Neuron (in vitro differentiated cells): Measurements from ENCODE around the gene TRIP12.

ENCODE experiments used
- H2AFZ ChIP-seq: one replicate; pipeline ENCODE4 v1.6.1; 2013; ENCODE audit warnings: low read depth, mild to moderate bottlenecking, inconsistent platforms, low read length, moderate library complexity
- H3K27me3 ChIP-seq: one replicate; pipeline ENCODE4 v1.6.1; 2013; ENCODE audit warnings: low read length; ENCODE audit not compliant: insufficient read depth
- H3K36me3 ChIP-seq: one replicate; pipeline ENCODE4 v1.6.1; 2013; ENCODE audit warnings: low read length; ENCODE audit not compliant: insufficient read depth
- H3K4me1 ChIP-seq: one replicate; pipeline ENCODE4 v1.6.1; 2013; ENCODE audit warnings: low read length; ENCODE audit not compliant: insufficient read depth
- H3K4me3 ChIP-seq: 2 replicates; pipeline ENCODE4 v1.5.1; 2013; ENCODE audit warnings: mild to moderate bottlenecking, low read length, moderate library complexity
- H3K9me3 ChIP-seq: one replicate; pipeline ENCODE4 v1.6.1; 2013; ENCODE audit warnings: low read length

The TRIP12 gene

DNA sequence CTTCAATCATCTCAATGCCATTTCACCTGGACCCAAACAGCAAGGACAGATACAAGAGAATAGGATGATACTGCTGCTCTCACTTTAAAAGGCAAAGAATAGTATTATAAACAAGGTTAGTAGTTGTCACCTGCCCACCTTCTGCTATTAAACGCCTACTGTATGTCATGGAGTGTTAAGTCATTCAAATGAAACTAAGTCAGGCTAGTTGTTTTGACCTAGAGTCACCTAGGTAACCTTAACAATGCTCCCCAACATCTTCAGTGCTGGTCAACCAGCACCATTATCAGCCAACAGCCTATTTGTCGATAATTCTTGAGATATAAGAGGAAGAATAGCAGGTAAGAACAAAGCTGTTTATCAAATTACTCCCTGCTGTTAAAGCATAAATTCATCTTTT lies 39.2 kb downstream of the TRIP12 start:
- H3K27me3 ChIP-seq = no peaks in the 10 kb centered on the region
- H2AFZ ChIP-seq = no peak overlapping the region
- no peak overlapping the region for H3K4me3 ChIP-seq
- no peaks in the 10 kb centered on the region for H3K9me3 ChIP-seq
- peaks cover 32% of the 10 kb centered on the region for H3K36me3 ChIP-seq
- no peaks in the 10 kb centered on the region for H3K4me1 ChIP-seq

DNA sequence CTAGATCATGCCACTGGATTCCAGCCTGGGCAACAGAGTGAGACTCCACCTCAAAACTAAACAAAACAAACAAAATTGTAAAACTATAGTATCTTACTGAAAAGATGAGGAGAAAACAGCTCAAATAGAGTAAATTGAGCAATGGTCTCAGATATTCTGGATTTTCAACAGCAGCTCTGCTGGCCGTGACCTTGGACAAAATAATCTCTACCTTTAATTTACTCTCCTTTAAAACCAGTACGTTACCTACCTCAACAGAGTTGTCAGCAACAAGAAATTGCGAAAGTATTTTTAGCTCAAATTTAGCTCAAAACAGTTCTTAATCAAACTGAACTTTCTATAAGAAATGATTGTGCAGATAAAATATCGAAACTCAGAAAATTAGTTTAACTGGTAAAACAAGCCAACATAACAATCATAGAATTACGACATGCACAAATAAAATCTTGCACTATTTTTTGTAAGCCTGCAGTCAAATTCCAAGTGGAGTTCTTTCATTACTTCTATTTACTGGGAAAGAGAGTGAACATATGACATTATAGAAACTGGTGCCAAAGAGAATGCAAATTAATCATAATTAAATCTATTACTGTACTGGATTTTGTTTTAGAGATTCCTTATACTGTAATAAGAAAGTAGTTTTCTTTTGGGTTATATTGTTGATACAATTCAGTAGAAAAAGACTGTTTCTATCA lies 40.8 kb downstream of the TRIP12 start:
- Histone ChIP-seq H3K36me3 (peaks cover 41% of the 10 kb centered on the region), H3K4me3 (no peak overlapping the region)

DNA sequence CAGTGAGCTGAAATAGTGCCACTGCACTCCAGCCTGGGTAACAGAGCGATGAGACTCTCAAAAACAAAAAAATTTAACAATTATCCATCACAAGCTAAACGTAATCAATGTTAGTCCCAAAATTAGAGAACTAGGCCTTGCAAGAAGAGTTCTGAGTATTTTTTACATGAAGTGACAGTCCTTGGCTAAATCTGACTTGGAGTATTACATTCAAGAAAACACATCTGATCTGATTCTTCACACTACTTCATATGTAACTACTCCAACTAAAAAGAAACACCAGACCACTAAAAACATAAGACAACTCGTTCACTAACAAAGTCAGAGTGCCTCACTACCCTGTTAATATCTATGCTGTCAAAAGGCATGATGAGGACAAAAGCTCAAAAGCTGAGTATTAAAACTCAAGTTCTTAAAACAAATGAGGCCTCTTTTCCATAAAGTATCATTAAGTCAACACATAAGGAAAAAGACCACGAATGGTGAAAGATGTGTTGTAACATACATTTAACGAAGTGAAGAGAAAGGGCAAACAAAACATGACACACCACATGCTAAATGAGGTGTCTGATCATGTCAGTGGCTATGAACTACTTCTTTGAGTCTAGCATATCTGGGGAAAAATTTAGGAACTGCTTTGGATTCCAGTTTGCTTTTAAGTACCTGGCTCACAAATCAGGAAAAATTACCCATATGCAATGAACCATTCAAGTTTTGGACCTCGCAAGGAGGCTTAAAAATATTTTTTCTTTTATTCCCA lies 42.4 kb downstream of the TRIP12 start:
- no peaks in the 10 kb centered on the region for H3K27me3 ChIP-seq
- H3K4me3 ChIP-seq = no peak overlapping the region
- H3K36me3 ChIP-seq = peaks cover 39% of the 10 kb centered on the region
- no peaks in the 10 kb centered on the region for H3K9me3 ChIP-seq
- H2AFZ ChIP-seq = no peak overlapping the region
- no peaks in the 10 kb centered on the region for H3K4me1 ChIP-seq

More for the DNA sequence above, 40.8 kb downstream of the TRIP12 start:
- Histone ChIP-seq H3K9me3 (no peaks in the 10 kb centered on the region), H3K27me3 (no peaks in the 10 kb centered on the region), H3K4me1 (no peaks in the 10 kb centered on the region), H2AFZ (no peak overlapping the region)

DNA sequence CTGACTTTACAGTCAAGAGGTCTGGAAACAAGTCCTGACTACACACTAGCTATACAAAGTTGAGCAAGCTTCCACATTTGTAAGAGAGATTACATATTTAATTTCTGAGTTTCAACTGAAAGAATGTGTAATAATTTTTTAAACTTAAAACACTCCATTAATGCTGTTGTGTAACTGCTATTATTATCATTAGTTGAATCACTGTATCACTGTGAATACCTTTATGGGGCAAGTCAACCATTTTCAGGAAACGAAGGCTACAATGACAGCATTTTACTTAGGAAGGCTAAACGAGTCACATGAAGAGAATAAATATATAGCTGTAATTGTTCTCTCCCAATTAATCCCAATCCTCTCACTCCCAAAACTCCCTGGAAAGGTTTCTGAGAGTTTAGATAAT lies 46.3 kb downstream of the TRIP12 start:
- Histone ChIP-seq H3K4me3 (no peak overlapping the region), H3K9me3 (no peaks in the 10 kb centered on the region), H3K4me1 (no peaks in the 10 kb centered on the region), H2AFZ (no peak overlapping the region), H3K36me3 (peaks cover 48% of the 10 kb centered on the region), H3K27me3 (no peaks in the 10 kb centered on the region)

DNA sequence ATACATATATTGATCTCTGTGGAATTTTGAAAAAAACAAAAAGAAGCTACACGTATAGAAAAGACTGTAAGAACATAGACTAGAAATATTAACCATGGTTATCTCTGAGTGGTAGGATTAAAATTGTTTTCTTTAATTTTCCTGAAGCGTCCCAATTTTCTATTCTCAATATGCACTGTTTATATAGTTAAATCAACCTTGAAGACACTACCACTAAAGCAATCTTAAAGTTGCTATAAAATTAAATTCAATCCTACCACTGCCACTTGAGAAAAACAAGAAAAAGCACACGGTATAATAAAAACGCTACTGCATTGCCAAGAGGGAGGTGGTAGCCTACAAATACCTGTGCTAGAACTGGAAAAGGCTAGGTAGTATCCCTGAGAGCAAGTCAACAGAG lies 47.2 kb downstream of the TRIP12 start:
- Histone ChIP-seq H3K27me3 (no peaks in the 10 kb centered on the region), H2AFZ (no peak overlapping the region), H3K4me3 (no peak overlapping the region), H3K4me1 (no peaks in the 10 kb centered on the region), H3K36me3 (peaks cover 40% of the 10 kb centered on the region), H3K9me3 (no peaks in the 10 kb centered on the region)

DNA sequence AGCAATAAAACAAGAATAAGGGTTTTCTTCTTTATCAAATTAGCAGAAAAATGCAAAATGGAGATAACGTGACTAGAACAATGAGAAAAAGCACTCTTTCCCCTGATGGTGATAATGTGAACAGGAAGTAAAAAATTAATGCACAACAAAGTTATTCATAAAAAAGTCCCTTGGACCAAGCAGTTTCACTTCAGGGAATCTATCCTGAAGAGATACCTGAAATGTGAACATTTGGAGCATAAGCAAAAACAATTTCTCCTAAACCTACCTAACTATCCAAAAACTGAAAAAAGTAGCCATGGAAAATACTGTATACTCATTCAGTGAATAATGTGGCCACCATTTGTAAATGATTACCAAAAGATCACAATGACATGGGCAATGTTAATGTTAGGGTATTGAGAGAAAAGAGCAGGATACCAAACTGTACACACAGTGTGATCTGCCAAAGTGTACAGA lies 48.7 kb downstream of the TRIP12 start:
- no peaks in the 10 kb centered on the region for H3K4me1 ChIP-seq
- no peaks in the 10 kb centered on the region for H3K27me3 ChIP-seq
- no peak overlapping the region for H3K4me3 ChIP-seq
- no peaks in the 10 kb centered on the region for H3K9me3 ChIP-seq
- H2AFZ ChIP-seq = no peak overlapping the region
- H3K36me3 ChIP-seq = peaks cover 33% of the 10 kb centered on the region

DNA sequence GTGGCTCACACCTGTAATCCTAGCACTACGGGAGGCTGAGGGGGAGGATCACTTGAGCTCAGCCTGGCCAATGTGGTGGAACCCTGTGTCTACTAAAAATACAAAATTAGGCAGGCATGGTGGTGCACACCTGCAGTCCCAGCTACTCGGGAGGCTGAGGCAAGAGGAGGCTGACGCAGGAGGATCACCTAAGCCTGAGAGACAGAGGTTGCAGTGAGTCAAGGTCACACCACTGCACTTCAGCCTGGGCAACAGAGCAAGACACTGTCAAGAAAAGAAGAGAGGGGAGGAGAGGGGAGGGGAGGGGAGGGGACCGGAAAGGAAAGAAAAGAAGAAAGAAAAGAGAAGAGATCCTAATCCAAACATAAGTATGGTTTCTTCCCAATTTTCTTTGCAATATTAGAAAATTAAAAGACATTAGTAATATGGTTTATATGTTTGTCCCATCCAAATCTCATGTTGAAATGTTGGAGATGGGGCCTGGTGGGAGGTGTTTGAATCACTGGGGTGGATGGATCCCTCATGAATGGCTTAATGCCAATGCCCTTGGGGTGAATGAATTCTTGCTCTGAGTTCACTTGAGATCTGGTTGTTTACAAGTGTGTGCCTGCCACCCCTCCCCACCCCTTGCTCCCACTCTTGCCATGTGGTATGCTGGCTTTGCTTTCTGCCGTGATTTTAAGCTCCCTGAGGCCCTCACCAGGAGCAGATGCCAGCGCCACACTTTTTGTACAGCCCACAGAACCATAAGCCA lies 50.7 kb downstream of the TRIP12 start:
- H2AFZ ChIP-seq = no peak overlapping the region
- no peak overlapping the region for H3K4me3 ChIP-seq
- H3K27me3 ChIP-seq = no peaks in the 10 kb centered on the region
- no peaks in the 10 kb centered on the region for H3K4me1 ChIP-seq
- H3K36me3 ChIP-seq = peaks cover 19% of the 10 kb centered on the region
- H3K9me3 ChIP-seq = no peaks in the 10 kb centered on the region

DNA sequence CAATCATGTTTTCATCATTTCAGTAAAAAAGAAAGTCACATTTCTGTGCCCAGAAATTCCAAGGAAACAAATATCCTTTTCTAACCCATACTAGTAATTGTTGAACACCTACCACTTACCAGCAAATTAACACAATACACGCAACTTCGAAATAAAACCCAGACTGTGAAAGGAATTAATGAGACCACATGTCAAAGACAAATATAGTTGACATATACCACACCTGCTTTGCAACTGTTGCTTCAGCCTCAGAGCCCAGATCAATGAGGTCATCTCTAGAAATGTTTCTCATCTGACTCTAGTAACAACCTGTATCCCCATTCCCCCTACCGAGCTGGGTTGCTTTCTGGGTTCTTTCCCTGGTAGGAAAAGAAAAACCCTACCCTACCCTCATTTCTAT lies 52.6 kb downstream of the TRIP12 start:
- no peaks in the 10 kb centered on the region for H3K9me3 ChIP-seq
- H3K4me1 ChIP-seq = no peaks in the 10 kb centered on the region
- no peak overlapping the region for H3K4me3 ChIP-seq
- no peak overlapping the region for H2AFZ ChIP-seq
- peaks cover 16% of the 10 kb centered on the region for H3K36me3 ChIP-seq
- no peaks in the 10 kb centered on the region for H3K27me3 ChIP-seq

DNA sequence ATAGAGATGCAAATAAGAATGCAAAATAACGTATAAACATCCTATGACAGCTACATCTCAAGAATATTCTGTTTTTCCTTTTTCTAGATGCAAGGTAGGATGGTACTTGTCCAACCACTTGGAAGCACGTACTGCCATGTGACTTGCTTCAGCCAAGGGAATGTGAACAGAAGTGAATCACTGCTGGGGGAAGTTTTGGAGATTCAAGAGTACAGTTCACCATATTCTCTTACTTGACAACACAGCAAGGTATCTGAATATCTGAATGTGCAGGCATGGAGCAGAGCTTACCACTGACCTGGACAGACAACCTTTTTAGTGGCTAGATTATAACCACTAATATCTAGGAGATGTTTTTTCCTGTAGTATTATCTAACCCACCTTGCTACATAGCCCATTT lies 53.0 kb downstream of the TRIP12 start:
- Histone ChIP-seq H3K4me3 (no peak overlapping the region), H3K27me3 (no peaks in the 10 kb centered on the region), H3K9me3 (no peaks in the 10 kb centered on the region), H2AFZ (no peak overlapping the region), H3K4me1 (no peaks in the 10 kb centered on the region), H3K36me3 (peaks cover 16% of the 10 kb centered on the region)

DNA sequence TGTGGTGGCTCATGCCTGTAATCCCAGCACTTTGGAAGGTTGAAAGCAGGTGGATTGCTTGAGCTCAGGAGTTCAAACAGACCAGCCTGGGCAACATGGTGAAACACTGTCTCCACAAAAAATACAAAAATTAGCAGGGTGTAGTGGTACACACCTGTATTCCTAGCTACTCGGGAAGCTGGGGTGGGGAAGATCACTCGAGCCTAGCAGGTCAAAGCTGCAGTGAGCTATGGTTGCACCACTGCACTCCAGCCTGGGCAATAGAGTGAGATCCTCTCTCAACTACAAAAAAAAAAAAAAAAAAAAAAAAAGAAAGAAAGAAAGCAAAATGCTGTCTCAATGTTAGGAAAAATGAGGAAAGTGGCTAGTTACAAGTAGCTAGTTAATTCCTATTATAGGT lies 56.8 kb downstream of the TRIP12 start:
- Histone ChIP-seq H2AFZ (no peak overlapping the region), H3K9me3 (no peaks in the 10 kb centered on the region), H3K4me1 (no peaks in the 10 kb centered on the region), H3K27me3 (no peaks in the 10 kb centered on the region), H3K4me3 (no peak overlapping the region), H3K36me3 (peaks cover 13% of the 10 kb centered on the region)

DNA sequence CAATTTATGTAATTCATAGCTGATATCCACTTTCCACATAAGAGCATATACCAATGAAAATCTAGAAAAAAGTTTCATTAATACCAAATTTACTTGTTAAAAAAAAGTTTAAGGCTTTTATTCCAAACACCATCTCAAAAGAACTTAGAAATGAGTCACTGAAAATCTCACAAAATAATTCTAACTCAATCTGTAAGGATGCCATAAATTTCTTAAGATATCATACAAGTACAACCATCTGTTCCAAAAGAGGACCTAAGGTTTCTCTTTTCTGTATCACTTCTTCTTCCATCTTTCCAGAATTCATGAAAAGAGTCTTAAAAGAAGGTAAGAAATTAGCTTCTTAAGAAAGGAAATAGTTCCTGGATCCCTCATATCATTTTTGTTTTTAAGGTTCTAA lies 60.4 kb downstream of the TRIP12 start:
- Histone ChIP-seq H3K9me3 (no peaks in the 10 kb centered on the region), H3K36me3 (peaks cover 36% of the 10 kb centered on the region), H2AFZ (no peak overlapping the region), H3K4me3 (no peak overlapping the region), H3K27me3 (no peaks in the 10 kb centered on the region), H3K4me1 (no peaks in the 10 kb centered on the region)

DNA sequence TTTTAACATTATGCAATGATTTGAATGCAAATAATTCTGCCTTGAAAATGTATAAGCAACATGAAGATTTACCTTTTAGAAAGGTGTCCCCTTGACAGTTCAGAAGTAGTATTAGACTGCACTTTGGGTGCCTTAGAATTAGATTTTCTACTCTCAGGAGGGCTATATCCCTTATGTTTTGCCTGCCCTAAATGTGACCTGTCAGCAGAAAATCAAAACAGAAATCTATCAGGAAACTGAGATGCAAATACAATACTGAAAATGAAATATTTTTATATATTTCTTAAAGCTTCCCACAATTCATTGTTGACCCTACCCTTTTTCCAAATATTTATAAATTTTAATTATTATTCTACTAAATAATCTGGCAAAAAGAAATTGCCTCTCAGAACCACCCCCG lies 61.5 kb downstream of the TRIP12 start:
- no peaks in the 10 kb centered on the region for H3K27me3 ChIP-seq
- H2AFZ ChIP-seq = no peak overlapping the region
- no peaks in the 10 kb centered on the region for H3K9me3 ChIP-seq
- H3K4me1 ChIP-seq = no peaks in the 10 kb centered on the region
- no peak overlapping the region for H3K4me3 ChIP-seq
- peaks cover 47% of the 10 kb centered on the region for H3K36me3 ChIP-seq

DNA sequence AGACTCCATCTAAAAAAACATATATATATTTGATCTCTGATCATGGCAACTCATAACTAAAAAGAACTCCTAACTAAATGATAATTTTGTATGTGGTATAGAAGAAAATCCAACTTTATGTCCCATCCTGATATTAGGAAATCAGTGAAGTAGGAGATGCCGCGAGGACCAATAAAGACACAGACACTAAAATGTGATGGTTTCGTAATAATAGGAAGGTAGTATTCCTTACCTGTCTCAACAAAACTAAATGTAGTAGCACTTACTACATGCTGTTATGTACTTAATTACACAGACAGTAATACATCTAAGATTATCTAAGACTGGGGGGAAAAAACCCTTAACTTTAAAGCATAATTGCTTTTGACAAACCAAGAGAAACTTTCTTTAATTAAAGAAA lies 63.5 kb downstream of the TRIP12 start:
- no peak overlapping the region for H3K4me3 ChIP-seq
- H3K9me3 ChIP-seq = no peaks in the 10 kb centered on the region
- H3K4me1 ChIP-seq = no peaks in the 10 kb centered on the region
- peaks cover 62% of the 10 kb centered on the region for H3K36me3 ChIP-seq
- no peaks in the 10 kb centered on the region for H3K27me3 ChIP-seq
- no peak overlapping the region for H2AFZ ChIP-seq
